Fibroblast of the aortic adventitia (primary cell): ENCODE measurements around the gene GPR108. TPM values are rescaled to one million over a fixed set of nuclear protein-coding genes. Genes with fewer than 3 reads are reported as not detected.

Source experiments
- DNase-seq: peaks from one replicate; pipeline ENCODE4 v3.0.0-alpha.2; 2010; ENCODE audit warnings: low read depth
- H3K4me3 ChIP-seq: 2 replicates; pipeline ENCODE4 v1.5.1; 2011; ENCODE audit warnings: low read depth, mild to moderate bottlenecking, control low read depth, low read length, moderate library complexity
- CTCF ChIP-seq: IDR thresholded peaks from 2 replicates; pipeline ENCODE4 v1.5.1; 2011; ENCODE audit warnings: mild to moderate bottlenecking, low read length, control low read depth, inconsistent platforms; ENCODE audit not compliant: insufficient read depth
- total RNA-seq: library from RNA; depleted of rRNA; stranded (reverse); fragments of >200 nt; gene quantifications from 2 replicates; pipeline ENCODE4 v1.2.3, GENCODE V29; 2012; ENCODE audit warnings: low replicate concordance

The GPR108 gene
- total RNA-seq, 1 donor = 32.5 TPM

GRCh38 chr19:6713773-6714692, 23.3 kb downstream of the GPR108 start:
- H3K4me3 ChIP-seq = no peak overlapping the region
- TF ChIP-seq CTCF = no peak
- DNase-seq = no peak

GRCh38 chr19:6712692-6713670, 24.4 kb downstream of the GPR108 start:
- no peak for DNase-seq
- H3K4me3 ChIP-seq = no peak overlapping the region
- TF ChIP-seq CTCF = no peak

- TF ChIP-seq CTCF = no peak
- no peak overlapping the region for H3K4me3 ChIP-seq
- DNase-seq = no peak
Measured at GRCh38 chr19:6712231-6712630, 25.1 kb downstream of the GPR108 start.

- no peak for TF ChIP-seq CTCF
- no peak overlapping the region for H3K4me3 ChIP-seq
- no peak for DNase-seq
Measured at GRCh38 chr19:6711605-6712004, 25.8 kb downstream of the GPR108 start.

- DNase-seq = no peak
- TF ChIP-seq CTCF = no peak
- H3K4me3 ChIP-seq = no peak overlapping the region
Measured at GRCh38 chr19:6711078-6711361, 26.4 kb downstream of the GPR108 start.

GRCh38 chr19:6710273-6711077, 26.9 kb downstream of the GPR108 start:
- H3K4me3 ChIP-seq = no peak overlapping the region
- no peak for DNase-seq
- no peak for TF ChIP-seq CTCF
